Skeletal muscle satellite cell (primary cell): ENCODE results near the gene ZBTB32.

Experiments used
- H3K27me3 ChIP-seq: 2 replicates; pipeline ENCODE4 v1.7.0; 2013; ENCODE audit warnings: low read length; ENCODE audit not compliant: control insufficient read depth, insufficient read depth
- H3K36me3 ChIP-seq: 2 replicates; pipeline ENCODE4 v1.7.0; 2013; ENCODE audit warnings: mild to moderate bottlenecking, control low read depth, low read length; ENCODE audit not compliant: insufficient read depth
- H3K4me1 ChIP-seq: 2 replicates; pipeline ENCODE4 v1.7.0; 2013; ENCODE audit warnings: low read length; ENCODE audit not compliant: control insufficient read depth, insufficient read depth
- H3K4me2 ChIP-seq: 2 replicates; pipeline ENCODE4 v1.7.0; 2013; ENCODE audit warnings: mild to moderate bottlenecking, low read length
- H3K4me3 ChIP-seq: 2 replicates; pipeline ENCODE4 v1.7.0; 2013; ENCODE audit warnings: low read length
- H3K9ac ChIP-seq: 2 replicates; pipeline ENCODE4 v1.7.0; 2013; ENCODE audit warnings: mild to moderate bottlenecking, low read depth, low read length, moderate library complexity
- H3K9me3 ChIP-seq: replicated peaks from 2 replicates; pipeline ENCODE4 v1.7.0; 2013; ENCODE audit warnings: mild to moderate bottlenecking, control low read depth, low read length

ZBTB32 gene

GRCh38 chr19:35750167-35750566 lies 45.8 kb downstream of the ZBTB32 start:
- H3K9ac ChIP-seq = no peak overlapping the region
- H3K4me2 ChIP-seq = peak overlapping the region; percentile 16
- H3K27me3 ChIP-seq = no peaks in the 10 kb centered on the region
- no peak overlapping the region for H3K4me3 ChIP-seq
- H3K4me1 ChIP-seq = peaks cover 18% of the 10 kb centered on the region
- peaks cover 24% of the 10 kb centered on the region for H3K36me3 ChIP-seq
- H3K9me3 ChIP-seq = no peaks in the 10 kb centered on the region

GRCh38 chr19:35751839-35752745 lies 47.7 kb downstream of the ZBTB32 start:
- no peak overlapping the region for H3K4me3 ChIP-seq
- H3K36me3 ChIP-seq = peaks cover 24% of the 10 kb centered on the region
- peaks cover 30% of the 10 kb centered on the region for H3K4me1 ChIP-seq
- no peaks in the 10 kb centered on the region for H3K27me3 ChIP-seq
- H3K4me2 ChIP-seq = no peak overlapping the region
- H3K9ac ChIP-seq = no peak overlapping the region
- no peaks in the 10 kb centered on the region for H3K9me3 ChIP-seq

GRCh38 chr19:35752746-35753350 lies 48.5 kb downstream of the ZBTB32 start:
- Histone ChIP-seq H3K4me1 (peaks cover 33% of the 10 kb centered on the region), H3K9ac (no peak overlapping the region), H3K4me3 (no peak overlapping the region)

GRCh38 chr19:35753634-35754369 lies 49.4 kb downstream of the ZBTB32 start:
- Histone ChIP-seq H3K4me1 (peaks cover 33% of the 10 kb centered on the region), H3K4me3 (no peak overlapping the region), H3K9me3 (no peaks in the 10 kb centered on the region), H3K27me3 (no peaks in the 10 kb centered on the region), H3K9ac (no peak overlapping the region), H3K36me3 (peaks cover 24% of the 10 kb centered on the region), H3K4me2 (no peak overlapping the region)

More at GRCh38 chr19:35752746-35753350, 48.5 kb downstream of the ZBTB32 start:
- Histone ChIP-seq H3K9me3 (no peaks in the 10 kb centered on the region), H3K27me3 (no peaks in the 10 kb centered on the region), H3K36me3 (peaks cover 24% of the 10 kb centered on the region), H3K4me2 (no peak overlapping the region)

- H3K4me3 ChIP-seq = no peak overlapping the region
- H3K4me2 ChIP-seq = no peak overlapping the region
- peaks cover 35% of the 10 kb centered on the region for H3K4me1 ChIP-seq
- H3K27me3 ChIP-seq = no peaks in the 10 kb centered on the region
- peaks cover 24% of the 10 kb centered on the region for H3K36me3 ChIP-seq
- H3K9ac ChIP-seq = no peak overlapping the region
- H3K9me3 ChIP-seq = no peaks in the 10 kb centered on the region
Measured at GRCh38 chr19:35754370-35755130, 50.2 kb downstream of the ZBTB32 start.

- Histone ChIP-seq H3K27me3 (no peaks in the 10 kb centered on the region), H3K9me3 (no peaks in the 10 kb centered on the region), H3K4me3 (peak overlapping the region; percentile 62), H3K36me3 (peaks cover 24% of the 10 kb centered on the region), H3K4me2 (peak overlapping the region; percentile 79), H3K4me1 (peaks cover 35% of the 10 kb centered on the region), H3K9ac (peak overlapping the region; percentile 53)
Measured at GRCh38 chr19:35755131-35755549, 50.8 kb downstream of the ZBTB32 start.

GRCh38 chr19:35755550-35756376 lies 51.4 kb downstream of the ZBTB32 start:
- H3K9ac ChIP-seq = peak overlapping the region; percentile 77
- peaks cover 36% of the 10 kb centered on the region for H3K4me1 ChIP-seq
- no peaks in the 10 kb centered on the region for H3K9me3 ChIP-seq
- peak overlapping the region; percentile 79 for H3K4me2 ChIP-seq
- peaks cover 25% of the 10 kb centered on the region for H3K36me3 ChIP-seq
- peak overlapping the region; percentile 62 for H3K4me3 ChIP-seq
- no peaks in the 10 kb centered on the region for H3K27me3 ChIP-seq

GRCh38 chr19:35756377-35757230 lies 52.2 kb downstream of the ZBTB32 start, which contains the start of gene HSPB6:
TSS of gene HSPB6 (minus strand) at chr19:35757029. CDS start at chr19:35757008, 21 bp downstream.
- Histone ChIP-seq H3K27me3 (no peaks in the 10 kb centered on the region), H3K9ac (peak within 1 kb of the TSS; percentile 77), H3K4me1 (peaks cover 38% of the 10 kb centered on the region)

GRCh38 chr19:35757231-35757748 lies 52.9 kb downstream of the ZBTB32 start:
- peaks cover 38% of the 10 kb centered on the region for H3K4me1 ChIP-seq
- H3K36me3 ChIP-seq = peaks cover 34% of the 10 kb centered on the region
- no peaks in the 10 kb centered on the region for H3K9me3 ChIP-seq
- H3K9ac ChIP-seq = peak overlapping the region; percentile 77
- peak overlapping the region; percentile 62 for H3K4me3 ChIP-seq
- H3K4me2 ChIP-seq = peak overlapping the region; percentile 79
- H3K27me3 ChIP-seq = no peaks in the 10 kb centered on the region

More at GRCh38 chr19:35756377-35757230, 52.2 kb downstream of the ZBTB32 start, which contains the start of gene HSPB6:
- H3K9me3 ChIP-seq = no peaks in the 10 kb centered on the region
- H3K4me3 ChIP-seq = peak within 1 kb of the TSS; percentile 62
- H3K36me3 ChIP-seq = peaks cover 29% of the 10 kb centered on the region
- peak within 1 kb of the TSS; percentile 79 for H3K4me2 ChIP-seq
